ENCODE results near the gene NME4.
"Not testable (repeated sequence)": the region's sequence is repeated elsewhere in the genome, so short reads cannot be mapped to it uniquely, and the experiment has no call there.

The NME4 gene

DNA sequence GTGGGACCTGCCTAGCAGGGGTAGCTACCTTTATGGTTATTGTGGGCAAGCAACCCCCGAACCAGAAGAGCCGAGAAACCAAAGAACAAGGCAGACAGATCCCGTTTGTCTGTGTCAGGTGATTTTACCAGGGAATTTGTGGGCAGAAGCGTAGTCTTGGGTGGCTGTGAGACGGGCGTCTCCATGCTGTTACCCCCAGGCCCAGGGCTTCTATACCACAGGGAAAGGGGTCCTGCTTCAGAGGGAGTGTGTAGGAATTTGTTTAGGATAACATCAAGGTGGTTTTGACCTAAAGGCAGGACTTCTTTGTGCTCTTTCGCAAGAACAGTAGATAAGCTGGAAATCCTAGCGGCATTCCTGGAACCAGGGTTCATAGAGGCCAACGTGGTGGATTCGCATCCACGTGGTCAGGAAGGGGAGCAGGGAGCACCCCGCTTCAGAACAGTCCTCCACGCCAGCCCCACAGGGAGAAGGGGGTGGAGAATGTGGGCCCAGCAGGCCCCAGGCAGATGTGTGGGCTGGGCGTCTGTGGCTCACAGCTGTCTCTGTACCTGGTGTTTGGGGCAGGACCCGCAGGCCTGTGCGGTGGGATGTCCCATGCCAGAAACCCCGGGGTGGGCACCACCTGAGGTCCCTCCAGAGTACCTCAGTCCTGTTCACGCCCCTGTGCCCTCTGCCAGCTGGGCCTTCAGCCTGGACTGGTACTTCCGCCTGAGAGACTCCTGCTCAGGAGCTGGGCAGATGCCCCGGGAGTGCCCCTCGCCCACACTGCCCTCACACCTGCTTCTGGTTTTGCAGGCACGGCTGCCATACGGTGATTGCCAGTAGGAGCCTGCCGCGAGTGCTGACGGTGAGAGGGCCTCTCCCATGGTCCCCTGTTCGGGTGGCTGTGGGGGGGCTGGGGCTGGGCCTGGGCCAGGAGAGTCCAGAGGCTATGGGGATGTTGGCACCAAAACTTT, 8.8 kb downstream of the NME4 start:
- TF ChIP-seq, protein P1, sequence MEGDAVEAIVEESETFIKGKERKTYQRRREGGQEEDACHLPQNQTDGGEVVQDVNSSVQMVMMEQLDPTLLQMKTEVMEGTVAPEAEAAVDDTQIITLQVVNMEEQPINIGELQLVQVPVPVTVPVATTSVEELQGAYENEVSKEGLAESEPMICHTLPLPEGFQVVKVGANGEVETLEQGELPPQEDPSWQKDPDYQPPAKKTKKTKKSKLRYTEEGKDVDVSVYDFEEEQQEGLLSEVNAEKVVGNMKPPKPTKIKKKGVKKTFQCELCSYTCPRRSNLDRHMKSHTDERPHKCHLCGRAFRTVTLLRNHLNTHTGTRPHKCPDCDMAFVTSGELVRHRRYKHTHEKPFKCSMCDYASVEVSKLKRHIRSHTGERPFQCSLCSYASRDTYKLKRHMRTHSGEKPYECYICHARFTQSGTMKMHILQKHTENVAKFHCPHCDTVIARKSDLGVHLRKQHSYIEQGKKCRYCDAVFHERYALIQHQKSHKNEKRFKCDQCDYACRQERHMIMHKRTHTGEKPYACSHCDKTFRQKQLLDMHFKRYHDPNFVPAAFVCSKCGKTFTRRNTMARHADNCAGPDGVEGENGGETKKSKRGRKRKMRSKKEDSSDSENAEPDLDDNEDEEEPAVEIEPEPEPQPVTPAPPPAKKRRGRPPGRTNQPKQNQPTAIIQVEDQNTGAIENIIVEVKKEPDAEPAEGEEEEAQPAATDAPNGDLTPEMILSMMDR (IDR thresholded peaks at IDR 0.05; ENCODE audit: low read depth, low read length), result no peak
- no peak overlapping the region for H3K4me3 ChIP-seq (ENCODE audit: low read depth, low read length)

DNA sequence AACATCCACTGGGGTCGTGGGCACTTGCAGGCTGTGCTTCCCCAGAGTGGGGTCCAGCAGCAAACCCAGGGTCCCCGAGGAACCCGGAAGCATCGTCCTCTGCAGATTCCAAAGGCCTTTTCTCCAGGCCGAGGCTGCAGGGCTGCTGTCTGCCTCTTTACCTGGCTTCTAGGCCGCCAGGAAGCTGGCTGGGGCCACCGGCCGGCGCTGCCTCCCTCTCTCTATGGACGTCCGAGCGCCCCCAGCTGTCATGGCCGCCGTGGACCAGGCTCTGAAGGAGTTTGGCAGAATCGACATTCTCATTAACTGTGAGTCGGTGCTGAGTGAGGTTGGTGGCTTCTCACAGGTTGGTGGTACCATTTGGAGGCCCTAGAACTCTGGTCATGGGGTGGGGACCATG, 10.3 kb downstream of the NME4 start:
- no peak overlapping the region for H3K4me3 ChIP-seq (ENCODE audit: low read depth, low read length)
- TF ChIP-seq, protein P1 (IDR thresholded peaks at IDR 0.05; ENCODE audit: low read depth, low read length), result no peak

GRCh38 chr16:410516-411178, 13.6 kb downstream of the NME4 start:
- TF ChIP-seq, protein P1 (IDR thresholded peaks at IDR 0.05; ENCODE audit: low read depth, low read length), result no peak

GRCh38 chr16:411576-412265, 14.7 kb downstream of the NME4 start:
- TF ChIP-seq, protein P1 (IDR thresholded peaks at IDR 0.05; ENCODE audit: low read depth, low read length), result no peak

More at GRCh38 chr16:410516-411178, 13.6 kb downstream of the NME4 start:
- no peak overlapping the region for H3K4me3 ChIP-seq (ENCODE audit: low read depth, low read length)

DNA sequence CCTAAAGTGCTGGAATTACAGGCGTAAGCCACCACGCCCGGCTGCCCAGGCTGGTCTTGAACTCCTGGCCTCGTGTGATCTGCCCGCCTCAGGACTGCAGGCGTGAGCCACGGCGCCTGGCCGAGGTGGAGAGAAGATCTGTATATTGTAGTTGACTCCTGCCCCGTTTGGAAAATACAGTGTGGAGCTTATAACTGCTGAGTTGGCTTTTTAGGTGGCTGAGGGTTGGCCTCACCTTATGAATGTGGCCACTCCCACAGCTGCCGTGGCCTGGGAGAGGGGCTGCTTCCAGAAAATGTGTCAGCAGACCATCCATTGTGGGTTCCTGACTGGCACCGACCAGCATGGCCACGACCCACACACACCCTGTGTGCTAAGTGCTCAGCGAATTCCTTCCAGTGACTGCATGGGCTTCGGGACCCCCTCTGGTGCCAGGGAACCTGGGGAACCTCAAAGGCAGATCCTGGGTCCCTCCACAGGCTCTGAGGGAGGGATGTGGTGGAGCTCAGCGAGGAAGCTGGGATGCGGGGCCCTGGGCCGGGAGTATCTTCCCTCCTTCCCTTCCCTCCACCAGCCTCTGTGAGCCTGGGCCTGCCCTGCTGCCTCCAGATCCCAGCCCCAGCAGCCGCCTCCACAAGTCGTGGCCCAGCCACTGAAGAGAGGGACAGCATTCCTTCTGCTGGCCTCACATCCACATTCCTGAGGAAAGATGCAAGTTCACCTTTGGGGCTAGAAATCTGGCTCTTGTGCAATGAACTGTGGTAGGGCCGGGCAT, 17.6 kb downstream of the NME4 start:
- H3K4me3 ChIP-seq (ENCODE audit: low read depth, low read length), result no peak overlapping the region
- TF ChIP-seq, protein P1 (IDR thresholded peaks at IDR 0.05; ENCODE audit: low read depth, low read length), result no peak

More at GRCh38 chr16:411576-412265, 14.7 kb downstream of the NME4 start:
- H3K4me3 ChIP-seq (ENCODE audit: low read depth, low read length), result no peak overlapping the region

DNA sequence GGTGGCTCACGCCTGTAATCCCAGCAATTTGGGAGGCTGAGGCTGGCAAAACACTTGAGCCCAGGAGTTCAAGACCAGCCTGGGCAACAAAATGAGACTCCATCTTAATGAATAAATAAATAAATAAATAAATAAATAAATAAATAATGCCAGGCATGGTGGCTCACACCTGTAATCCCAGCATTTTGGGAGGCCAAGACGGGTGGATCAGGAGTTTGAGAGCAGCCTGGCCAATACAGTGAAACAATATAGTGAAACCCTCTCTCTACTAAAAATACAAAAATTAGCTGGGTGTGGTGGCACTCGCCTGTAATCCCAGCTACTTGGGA, 18.1 kb downstream of the NME4 start:
- not testable (repeated sequence) for H3K4me3 ChIP-seq (ENCODE audit: low read depth, low read length)

DNA sequence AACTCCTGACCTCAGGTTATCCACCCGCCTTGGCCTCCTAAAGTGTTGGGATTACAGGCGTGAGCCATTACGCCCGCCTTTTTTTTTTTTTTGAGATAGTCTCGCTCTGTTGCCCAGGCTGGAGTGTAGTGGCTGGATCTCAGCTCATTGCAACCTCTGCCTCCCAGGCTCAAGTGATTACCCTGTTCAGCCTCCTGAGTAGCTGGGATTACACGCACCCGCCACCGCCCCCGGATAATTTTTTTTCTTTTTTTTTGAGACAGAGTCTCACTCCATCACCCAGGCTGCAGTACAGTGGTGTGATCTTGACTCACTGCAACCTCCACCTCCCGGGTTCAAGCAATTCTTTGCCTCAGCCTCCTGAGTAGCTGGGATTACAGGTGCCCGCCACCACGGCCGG, 25.2 kb downstream of the NME4 start:
- not testable (repeated sequence) for H3K4me3 ChIP-seq (ENCODE audit: low read depth, low read length)

Measured in WI38 (cell line).